Activated T-helper 1 cell treated with anti-CD3 and anti-CD28 coated beads, Interleukin-12 subunit alpha, Interleukin-12 subunit beta, Interleukin-2, Interleukin-4 antibody, amounts not matched to agents 30 ng/mL and 10 ng/mL and 1 ng/mL, durations not matched to agents 14 hours and 24 hours and 36 hours (primary cell): ENCODE results near the gene GPRC5B. TPM values are rescaled to one million over a fixed set of nuclear protein-coding genes. Genes with fewer than 3 reads are reported as not detected.

Experiments
- DNase-seq: peaks from one replicate; pipeline ENCODE4 v3.0.0; 2021; ENCODE audit warnings: low spot score
- H3K27ac Mint-ChIP-seq: one replicate; pipeline ENCODE4 v1.8.0; 2021; ENCODE audit warnings: mild to moderate bottlenecking, mixed read lengths
- H3K27me3 Mint-ChIP-seq: one replicate; pipeline ENCODE4 v1.8.0; 2022; ENCODE audit warnings: mild to moderate bottlenecking, moderate library complexity, mixed read lengths; ENCODE audit not compliant: insufficient read depth
- H3K36me3 Mint-ChIP-seq: one replicate; pipeline ENCODE4 v1.8.0; 2021; ENCODE audit warnings: low read depth, mixed read lengths
- H3K4me1 Mint-ChIP-seq: one replicate; pipeline ENCODE4 v1.8.0; 2021; ENCODE audit warnings: low read depth, mixed read lengths
- H3K4me3 Mint-ChIP-seq: one replicate; pipeline ENCODE4 v1.8.0; 2021; ENCODE audit warnings: mild to moderate bottlenecking, moderate library complexity, mixed read lengths
- H3K9me3 Mint-ChIP-seq: one replicate; pipeline ENCODE4 v1.8.0; 2021; ENCODE audit warnings: mixed read lengths
- intact Hi-C: fragments of 100-400 bp; cut with micrococcal nuclease; formaldehyde crosslinking; loops from one replicate; pipeline ENCODE4 v1.15.1; 2024
- total RNA-seq: library from RNA; stranded (reverse); gene quantifications from 2 replicates; pipeline ENCODE4 v1.2.3, GENCODE V29; 2022

GPRC5B gene
- total RNA-seq, 1 donor from 2014 or later = not detected

- H3K27me3 Mint-ChIP-seq = peaks cover 34% of the 10 kb centered on the region
- no peaks in the 10 kb centered on the region for H3K9me3 Mint-ChIP-seq
- peak overlapping the region; percentile 73 for H3K4me3 Mint-ChIP-seq
- DNase-seq = peak; percentile 71
- peaks cover 16% of the 10 kb centered on the region for H3K4me1 Mint-ChIP-seq
- H3K36me3 Mint-ChIP-seq = no peaks in the 10 kb centered on the region
- intact Hi-C loops = loop anchor here (1.0 to 5.0 kb wide), 9 partner anchors 168 to 820 kb away; partner anchors contain the start of genes COQ7, GDE1, IQCK and KNOP1
- peak overlapping the region; percentile 50 for H3K27ac Mint-ChIP-seq
Observed at GRCh38 chr16:19886073-19886941, 1.7 kb upstream of the GPRC5B start.

GRCh38 chr16:19885451-19886072 is 914 bp upstream of the GPRC5B start:
- peaks cover 36% of the 10 kb centered on the region for H3K27me3 Mint-ChIP-seq
- intact Hi-C loops = loop anchor here (1.0 to 5.0 kb wide), 9 partner anchors 167 to 819 kb away; partner anchors contain the start of genes COQ7, GDE1, IQCK and KNOP1
- no peak for DNase-seq

GRCh38 chr16:19883966-19884485 is 622 bp downstream of the GPRC5B start:
- H3K4me1 Mint-ChIP-seq = peaks cover 16% of the 10 kb centered on the region
- intact Hi-C loops = no loop called here
- no peak for DNase-seq
- no peaks in the 10 kb centered on the region for H3K9me3 Mint-ChIP-seq
- H3K27ac Mint-ChIP-seq = no peak overlapping the region
- no peaks in the 10 kb centered on the region for H3K36me3 Mint-ChIP-seq
- H3K27me3 Mint-ChIP-seq = peaks cover 36% of the 10 kb centered on the region
- peak overlapping the region; percentile 61 for H3K4me3 Mint-ChIP-seq

More at GRCh38 chr16:19885451-19886072, 914 bp upstream of the GPRC5B start:
- Mint-ChIP-seq H3K36me3 (no peaks in the 10 kb centered on the region), H3K27ac (no peak overlapping the region), H3K4me3 (peak overlapping the region; percentile 73), H3K4me1 (peaks cover 16% of the 10 kb centered on the region), H3K9me3 (no peaks in the 10 kb centered on the region)

- no peak for DNase-seq
- no peak overlapping the region for H3K4me3 Mint-ChIP-seq
- intact Hi-C loops = no loop called here
- peaks cover 36% of the 10 kb centered on the region for H3K27me3 Mint-ChIP-seq
- peaks cover 16% of the 10 kb centered on the region for H3K4me1 Mint-ChIP-seq
- no peak overlapping the region for H3K27ac Mint-ChIP-seq
- no peaks in the 10 kb centered on the region for H3K9me3 Mint-ChIP-seq
- H3K36me3 Mint-ChIP-seq = no peaks in the 10 kb centered on the region
Observed at GRCh38 chr16:19883296-19883965, 1.2 kb downstream of the GPRC5B start.

GRCh38 chr16:19882646-19883045 is 2.0 kb downstream of the GPRC5B start:
- Mint-ChIP-seq H3K9me3 (no peaks in the 10 kb centered on the region), H3K27me3 (peaks cover 36% of the 10 kb centered on the region), H3K36me3 (no peaks in the 10 kb centered on the region), H3K27ac (no peak overlapping the region), H3K4me1 (peaks cover 16% of the 10 kb centered on the region), H3K4me3 (no peak overlapping the region)
- DNase-seq = no peak
- intact Hi-C loops = no loop called here

- H3K9me3 Mint-ChIP-seq = no peaks in the 10 kb centered on the region
- intact Hi-C loops = no loop called here
- DNase-seq = no peak
- H3K4me3 Mint-ChIP-seq = no peak overlapping the region
- H3K4me1 Mint-ChIP-seq = peaks cover 16% of the 10 kb centered on the region
- H3K27me3 Mint-ChIP-seq = peaks cover 36% of the 10 kb centered on the region
- no peaks in the 10 kb centered on the region for H3K36me3 Mint-ChIP-seq
- H3K27ac Mint-ChIP-seq = no peak overlapping the region
Observed at GRCh38 chr16:19882186-19882585, 2.5 kb downstream of the GPRC5B start.

GRCh38 chr16:19881783-19882182 is 2.9 kb downstream of the GPRC5B start:
- no peak for DNase-seq
- no peak overlapping the region for H3K4me3 Mint-ChIP-seq
- no peak overlapping the region for H3K27ac Mint-ChIP-seq
- H3K4me1 Mint-ChIP-seq = peaks cover 16% of the 10 kb centered on the region
- no peaks in the 10 kb centered on the region for H3K36me3 Mint-ChIP-seq
- intact Hi-C loops = no loop called here
- H3K27me3 Mint-ChIP-seq = peaks cover 36% of the 10 kb centered on the region
- no peaks in the 10 kb centered on the region for H3K9me3 Mint-ChIP-seq

GRCh38 chr16:19881028-19881427 is 3.6 kb downstream of the GPRC5B start:
- H3K9me3 Mint-ChIP-seq = no peaks in the 10 kb centered on the region
- no peaks in the 10 kb centered on the region for H3K36me3 Mint-ChIP-seq
- intact Hi-C loops = no loop called here
- no peak for DNase-seq
- H3K27ac Mint-ChIP-seq = no peak overlapping the region
- no peak overlapping the region for H3K4me3 Mint-ChIP-seq
- H3K27me3 Mint-ChIP-seq = peaks cover 33% of the 10 kb centered on the region
- peaks cover 10% of the 10 kb centered on the region for H3K4me1 Mint-ChIP-seq

- H3K4me3 Mint-ChIP-seq = no peak overlapping the region
- no peaks in the 10 kb centered on the region for H3K4me1 Mint-ChIP-seq
- peaks cover 23% of the 10 kb centered on the region for H3K27me3 Mint-ChIP-seq
- no peaks in the 10 kb centered on the region for H3K9me3 Mint-ChIP-seq
- no peak for DNase-seq
- no peaks in the 10 kb centered on the region for H3K36me3 Mint-ChIP-seq
- no peak overlapping the region for H3K27ac Mint-ChIP-seq
- intact Hi-C loops = no loop called here
Observed at GRCh38 chr16:19879241-19879792, 5.3 kb downstream of the GPRC5B start.

- Mint-ChIP-seq H3K4me3 (no peak overlapping the region), H3K36me3 (no peaks in the 10 kb centered on the region), H3K27me3 (peaks cover 22% of the 10 kb centered on the region), H3K9me3 (no peaks in the 10 kb centered on the region), H3K4me1 (no peaks in the 10 kb centered on the region), H3K27ac (no peak overlapping the region)
- DNase-seq = no peak
- intact Hi-C loops = no loop called here
Observed at GRCh38 chr16:19878757-19879156, 5.9 kb downstream of the GPRC5B start.

GRCh38 chr16:19876501-19877059 is 8.1 kb downstream of the GPRC5B start:
- intact Hi-C loops = no loop called here
- Mint-ChIP-seq H3K4me1 (no peaks in the 10 kb centered on the region), H3K27me3 (peaks cover 5% of the 10 kb centered on the region), H3K9me3 (no peaks in the 10 kb centered on the region), H3K27ac (no peak overlapping the region), H3K36me3 (no peaks in the 10 kb centered on the region), H3K4me3 (no peak overlapping the region)
- DNase-seq = no peak

GRCh38 chr16:19875900-19876299 is 8.7 kb downstream of the GPRC5B start:
- Mint-ChIP-seq H3K27ac (no peak overlapping the region), H3K27me3 (peaks cover 5% of the 10 kb centered on the region), H3K4me1 (no peaks in the 10 kb centered on the region), H3K4me3 (no peak overlapping the region), H3K9me3 (no peaks in the 10 kb centered on the region), H3K36me3 (no peaks in the 10 kb centered on the region)
- intact Hi-C loops = no loop called here
- no peak for DNase-seq
